ENCODE data around the gene DUSP19. TPM values are rescaled to one million over a fixed set of nuclear protein-coding genes. Genes with fewer than 3 reads are reported as not detected.
"Not testable (repeated sequence)": the region's sequence is repeated elsewhere in the genome, so short reads cannot be mapped to it uniquely, and the experiment has no call there.

The DUSP19 gene, protein sequence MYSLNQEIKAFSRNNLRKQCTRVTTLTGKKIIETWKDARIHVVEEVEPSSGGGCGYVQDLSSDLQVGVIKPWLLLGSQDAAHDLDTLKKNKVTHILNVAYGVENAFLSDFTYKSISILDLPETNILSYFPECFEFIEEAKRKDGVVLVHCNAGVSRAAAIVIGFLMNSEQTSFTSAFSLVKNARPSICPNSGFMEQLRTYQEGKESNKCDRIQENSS
- not detected for polyA plus RNA-seq (2012; ENCODE audit: insufficient read depth, insufficient read length)

DNA sequence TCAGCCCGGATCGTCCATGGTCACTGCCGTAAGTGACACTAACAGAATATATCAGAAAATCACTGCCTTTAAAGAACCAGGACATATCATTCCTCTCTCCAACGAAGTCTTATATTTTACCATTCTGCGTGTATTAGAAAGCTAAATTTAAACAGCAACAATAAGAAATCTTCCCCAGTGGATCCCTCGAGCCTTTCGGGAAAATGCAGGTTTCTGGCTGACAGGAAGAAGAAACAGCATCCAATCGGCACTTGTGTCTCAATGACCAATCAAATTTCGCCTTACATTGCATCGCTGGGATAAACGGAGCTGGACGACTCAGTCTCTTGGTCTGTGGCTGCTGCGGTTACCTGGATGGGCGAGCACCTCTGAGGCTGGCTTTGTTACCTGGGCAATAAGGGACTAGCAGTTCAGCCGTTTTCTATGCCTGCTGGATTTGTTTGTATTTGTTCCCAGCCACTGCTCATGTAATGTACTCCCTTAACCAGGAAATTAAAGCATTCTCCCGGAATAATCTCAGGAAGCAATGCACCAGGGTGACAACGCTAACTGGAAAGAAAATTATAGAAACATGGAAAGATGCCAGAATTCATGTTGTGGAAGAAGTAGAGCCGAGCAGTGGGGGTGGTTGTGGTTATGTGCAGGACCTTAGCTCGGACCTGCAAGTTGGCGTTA lies at the start of gene DUSP19:
Gene DUSP19 (plus strand): TSS at position 284 of the 675 bp plus-strand sequence. CDS start 187 bp downstream, at position 471.
- no peak for DNase-seq (ENCODE audit: low read depth, low spot score)
- peak within 1 kb of the TSS; percentile 11; the same call in 1 of the 2 replicates for H3K4me3 ChIP-seq (ENCODE audit: low read length)

DNA sequence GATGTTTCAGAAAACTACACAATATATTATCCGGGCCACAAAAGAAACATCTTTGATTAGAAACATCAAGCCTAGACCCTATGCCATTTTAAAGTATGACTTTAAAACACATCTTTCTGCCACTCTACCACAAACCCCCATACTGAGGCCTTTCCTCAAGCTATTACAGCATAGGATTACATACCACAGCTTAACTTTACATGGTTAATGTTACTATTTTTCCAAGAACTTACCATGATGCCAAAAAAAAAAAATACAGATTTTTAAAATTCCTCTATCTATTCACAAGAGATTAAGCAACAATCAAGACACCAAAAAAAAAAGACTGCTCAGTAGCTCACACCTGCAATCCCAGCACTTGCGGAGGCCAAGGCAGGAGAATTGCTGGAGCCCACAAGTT lies 49.3 kb upstream of the DUSP19 start:
- H3K4me3 ChIP-seq (ENCODE audit: low read length): no peak overlapping the region
- no peak for DNase-seq (ENCODE audit: low read depth, low spot score)

DNA sequence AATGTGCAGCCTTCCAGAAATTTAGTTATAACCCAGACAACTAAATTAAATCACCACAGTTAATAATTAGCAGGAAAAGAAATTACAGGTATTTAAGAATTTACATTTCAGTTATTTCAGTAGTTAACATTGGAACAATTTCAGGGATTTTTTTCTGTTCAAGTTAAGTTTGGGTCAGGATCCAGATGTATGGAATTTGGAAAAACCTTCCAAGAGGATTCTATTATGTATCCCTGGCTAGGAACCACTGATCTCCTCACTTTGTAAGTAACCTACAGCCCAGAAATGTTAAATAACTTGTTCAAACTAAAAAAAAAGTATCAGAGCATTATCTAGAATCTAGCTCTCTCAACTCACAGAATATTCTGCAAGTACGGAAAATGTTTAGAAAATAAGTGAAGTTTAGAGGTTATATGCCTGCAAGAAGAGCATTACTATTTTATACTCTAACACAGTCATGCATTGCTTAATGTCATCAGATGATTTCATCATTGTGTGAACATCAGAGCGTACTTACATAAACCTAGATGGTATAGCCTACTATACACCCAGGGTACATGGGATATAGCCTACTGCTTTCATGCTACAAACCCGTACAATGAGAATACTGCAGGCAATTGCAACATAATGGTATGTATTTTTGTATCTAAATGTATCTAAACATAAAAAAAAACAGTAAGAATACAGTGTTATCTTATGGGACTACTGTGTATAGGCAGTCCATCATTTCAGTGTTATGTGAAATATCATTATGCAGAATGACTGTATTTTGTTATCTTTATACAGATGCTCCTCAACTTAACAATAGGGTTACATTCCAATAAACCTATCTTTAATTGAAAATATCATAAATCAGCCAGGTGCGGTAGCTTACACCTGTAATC lies 46.4 kb upstream of the DUSP19 start:
- no peak overlapping the region for H3K4me3 ChIP-seq (ENCODE audit: low read length)
- DNase-seq (ENCODE audit: low read depth, low spot score): no peak

DNA sequence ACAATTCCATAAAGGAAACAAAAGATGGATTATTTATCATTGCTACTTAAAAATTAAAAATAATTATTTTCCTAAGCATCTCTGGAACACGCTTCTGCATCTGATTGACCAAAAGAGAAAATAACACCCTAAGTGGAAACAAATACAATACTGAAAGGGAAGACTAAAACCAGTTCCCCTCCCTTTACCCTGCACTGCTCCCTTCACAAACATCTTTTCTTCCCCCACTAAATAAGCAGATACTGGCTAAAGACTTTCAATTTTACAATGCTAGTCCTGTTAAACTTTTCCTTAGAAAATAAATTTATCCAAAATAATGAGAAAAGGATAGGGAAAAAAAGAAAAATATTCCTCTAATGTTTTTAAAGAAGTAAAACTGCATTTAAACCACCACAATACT lies 44.6 kb upstream of the DUSP19 start:
- H3K4me3 ChIP-seq (ENCODE audit: low read length): no peak overlapping the region
- DNase-seq (ENCODE audit: low read depth, low spot score): no peak

DNA sequence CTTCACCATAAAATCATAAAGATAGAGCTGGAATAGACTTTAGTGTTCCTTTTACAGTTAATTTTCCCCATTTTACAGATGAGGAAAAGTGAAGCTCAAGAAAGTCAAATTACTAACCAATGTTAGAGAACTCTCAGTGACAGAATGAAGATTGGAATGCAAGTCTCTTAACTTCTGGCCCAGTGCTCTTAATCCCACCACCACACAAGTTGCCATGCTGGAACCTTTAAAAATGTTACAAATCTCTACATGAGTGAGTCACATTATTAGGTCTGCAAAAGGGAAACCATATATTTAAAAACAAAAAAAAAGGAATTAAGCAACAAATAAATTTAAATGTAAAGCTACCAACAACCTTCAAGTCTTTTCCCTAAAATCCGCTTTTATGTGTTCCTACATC lies 43.7 kb upstream of the DUSP19 start:
- no peak for DNase-seq (ENCODE audit: low read depth, low spot score)
- no peak overlapping the region for H3K4me3 ChIP-seq (ENCODE audit: low read length)

- no peak for DNase-seq (ENCODE audit: low read depth, low spot score)
- no peak overlapping the region for H3K4me3 ChIP-seq (ENCODE audit: low read length)
Observed at GRCh38 chr2:183035298-183035953, 43.1 kb upstream of the DUSP19 start.

DNA sequence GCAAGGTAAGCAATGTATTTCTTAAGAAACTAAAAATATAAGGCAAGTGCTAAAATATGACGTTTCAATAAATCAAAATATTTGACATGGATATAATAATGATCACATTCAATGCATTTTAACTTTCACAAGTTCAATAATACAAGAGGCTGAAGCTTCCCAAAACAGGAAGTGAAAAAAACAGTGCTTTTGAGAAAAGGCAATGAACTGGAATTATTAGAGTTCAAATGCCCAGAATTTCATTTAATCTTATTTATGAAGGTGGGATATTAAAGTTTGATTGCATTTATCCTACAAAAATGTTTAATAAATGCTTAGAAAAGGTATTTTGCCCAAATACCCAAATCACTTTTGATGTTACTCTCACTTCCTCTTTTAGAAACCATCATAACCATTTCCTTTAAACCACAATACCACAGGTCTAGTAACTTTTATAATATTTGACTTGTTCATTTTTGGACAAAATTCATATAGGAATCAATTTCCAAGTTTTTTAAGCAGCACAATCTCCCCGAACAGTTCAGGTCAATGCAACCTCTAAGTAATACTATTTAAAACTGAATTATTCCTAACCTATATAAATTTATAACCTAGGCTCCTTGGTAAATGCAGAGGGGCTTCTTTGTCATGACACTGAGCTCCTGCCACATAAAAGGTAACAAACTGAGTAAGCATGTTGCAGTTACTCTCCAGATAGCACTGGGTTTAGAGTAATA lies 42.4 kb upstream of the DUSP19 start:
- no peak overlapping the region for H3K4me3 ChIP-seq (ENCODE audit: low read length)

DNA sequence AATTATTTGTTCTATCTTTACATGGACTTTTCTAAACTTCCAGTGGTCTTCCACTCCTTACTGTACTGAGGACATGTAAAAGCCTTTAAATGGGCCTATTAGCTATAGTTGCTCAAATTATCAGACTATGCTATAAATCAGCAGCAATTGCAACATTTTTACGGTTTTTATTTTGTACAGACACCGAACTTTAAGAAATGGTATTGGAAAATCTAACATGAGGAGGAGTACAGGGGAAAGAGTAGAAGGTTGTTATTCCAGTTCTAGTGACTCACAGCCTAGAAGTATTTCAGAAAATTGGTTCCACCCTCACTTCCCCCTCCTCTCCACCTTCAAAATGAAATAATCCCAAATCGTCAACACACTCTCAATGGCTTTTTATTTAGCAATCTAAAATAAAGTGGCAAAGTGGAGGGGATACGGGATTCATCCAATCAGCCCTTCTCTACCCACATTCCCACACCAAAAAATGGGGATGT lies 41.4 kb upstream of the DUSP19 start:
- DNase-seq (ENCODE audit: low read depth, low spot score): no peak
- H3K4me3 ChIP-seq (ENCODE audit: low read length): peak overlapping the region; percentile 50

More for the DNA sequence above, 42.4 kb upstream of the DUSP19 start:
- DNase-seq (ENCODE audit: low read depth, low spot score): peak; percentile 42

DNA sequence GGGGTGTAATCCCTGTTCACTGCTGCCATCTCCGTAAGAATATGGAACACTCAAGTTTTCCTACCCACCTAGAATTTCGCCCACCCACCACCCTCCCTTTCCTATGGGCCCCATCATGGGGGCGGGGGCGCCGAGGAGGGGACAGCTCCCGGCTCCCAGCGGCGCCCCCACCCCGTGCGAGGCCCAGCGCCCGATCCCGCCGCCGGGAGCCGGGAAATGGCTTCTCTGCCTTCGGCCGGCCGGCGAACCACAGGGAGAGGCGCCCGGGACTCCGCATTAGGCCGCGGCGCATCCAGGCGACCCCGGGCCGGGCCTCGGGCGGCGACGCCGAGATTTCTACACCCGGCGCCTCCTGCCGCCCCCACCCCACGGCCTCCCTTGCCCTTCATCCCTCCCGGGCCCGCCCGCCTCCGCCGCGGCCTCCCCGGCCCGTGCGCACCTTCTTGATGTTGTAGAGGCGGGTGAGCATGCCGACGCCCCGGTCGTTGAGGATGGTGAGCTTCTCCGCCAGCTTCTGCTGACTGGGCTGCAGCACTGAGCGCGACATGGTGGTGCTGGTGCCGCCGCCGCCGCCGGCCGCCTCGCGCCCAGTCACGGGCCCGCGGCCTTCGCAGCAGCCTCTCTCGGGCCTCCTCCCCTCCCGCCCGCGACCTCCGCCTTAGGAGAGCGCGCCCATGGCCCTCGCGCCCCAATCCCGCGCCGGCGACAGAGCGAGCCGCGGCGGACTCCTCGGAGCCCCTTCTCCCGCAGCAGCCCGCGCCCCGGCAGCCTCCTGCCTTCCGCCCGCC lies 40.8 kb upstream of the DUSP19 start:
- peak overlapping the region; percentile 50 for H3K4me3 ChIP-seq (ENCODE audit: low read length)
- peak; percentile 7 for DNase-seq (ENCODE audit: low read depth, low spot score)

GRCh38 chr2:183038341-183039300 lies 39.9 kb upstream of the DUSP19 start, which contains the start of gene NCKAP1:
Gene NCKAP1 (minus strand): TSS chr2:183038457. CDS start chr2:183038099, 358 bp downstream.
- peak within 1 kb of the TSS; percentile 53 for H3K4me3 ChIP-seq (ENCODE audit: low read length)
- DNase-seq (ENCODE audit: low read depth, low spot score): peak; percentile 32

- H3K4me3 ChIP-seq (ENCODE audit: low read length): no peak overlapping the region
- DNase-seq (ENCODE audit: low read depth, low spot score): no peak
Observed at GRCh38 chr2:183040604-183041003, 37.9 kb upstream of the DUSP19 start.

GRCh38 chr2:183043580-183043979 lies 35.0 kb upstream of the DUSP19 start:
- H3K4me3 ChIP-seq (ENCODE audit: low read length); DNase-seq (ENCODE audit: low read depth, low spot score): not testable (repeated sequence)

GRCh38 chr2:183047486-183048125 lies 30.9 kb upstream of the DUSP19 start:
- not testable (repeated sequence) for H3K4me3 ChIP-seq (ENCODE audit: low read length); DNase-seq (ENCODE audit: low read depth, low spot score)

DNA sequence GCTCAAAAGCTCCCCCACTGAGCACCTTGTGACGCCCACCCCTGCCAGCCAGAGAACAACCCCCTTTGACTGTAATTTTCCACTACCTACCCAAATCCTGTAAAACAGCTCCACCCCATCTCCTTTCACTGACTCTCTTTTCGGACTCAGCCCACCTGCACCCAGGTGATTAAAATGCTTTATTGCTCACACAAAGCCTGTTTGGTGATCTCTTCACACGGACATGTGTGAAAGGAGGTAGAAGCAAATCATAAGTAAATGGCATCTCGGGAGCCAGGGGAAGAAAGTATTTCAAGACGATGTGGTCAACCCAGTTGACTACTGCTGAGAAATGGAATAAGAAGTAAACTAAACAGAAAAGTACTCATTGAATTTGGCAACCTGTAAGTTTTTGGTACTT lies 29.1 kb upstream of the DUSP19 start:
- no peak overlapping the region for H3K4me3 ChIP-seq (ENCODE audit: low read length)
- DNase-seq (ENCODE audit: low read depth, low spot score): no peak

DNA sequence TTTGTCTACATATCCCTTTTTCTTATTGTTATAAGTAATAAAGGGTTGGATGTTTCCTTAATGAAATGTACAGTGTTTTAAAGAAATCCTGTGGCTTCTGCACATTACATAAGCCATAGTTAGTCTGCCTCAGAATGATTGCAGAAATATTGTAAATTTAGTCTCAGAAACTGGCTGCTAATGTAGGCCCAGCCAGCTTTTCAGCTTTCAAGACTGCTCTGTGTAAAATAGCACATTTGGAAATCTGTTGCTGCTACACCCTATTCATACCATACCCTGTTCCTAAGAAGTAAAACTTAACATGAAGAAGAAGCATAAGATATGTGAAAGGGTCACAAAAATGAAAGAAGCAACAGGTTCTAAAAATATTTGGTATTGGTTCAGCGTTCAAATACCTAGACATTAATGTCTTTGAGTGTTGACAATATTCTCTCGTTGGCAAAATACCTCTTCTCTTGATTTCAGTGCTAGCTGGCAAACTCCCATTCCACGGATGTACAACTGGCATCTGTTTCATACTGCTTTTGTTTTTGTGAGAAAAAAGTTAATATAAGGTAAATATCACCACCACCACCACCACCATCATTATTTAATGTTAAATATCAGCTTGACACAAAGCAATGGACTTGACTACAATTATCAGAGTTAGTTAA lies 21.1 kb upstream of the DUSP19 start:
- DNase-seq (ENCODE audit: low read depth, low spot score): no peak
- no peak overlapping the region for H3K4me3 ChIP-seq (ENCODE audit: low read length)

- no peak overlapping the region for H3K4me3 ChIP-seq (ENCODE audit: low read length)
- DNase-seq (ENCODE audit: low read depth, low spot score): no peak
Observed at GRCh38 chr2:183059561-183059960, 19.0 kb upstream of the DUSP19 start.

Measured in Jurkat, Clone E6-1 (cell line).